ENCODE data around the gene ADGRB3.

DNA sequence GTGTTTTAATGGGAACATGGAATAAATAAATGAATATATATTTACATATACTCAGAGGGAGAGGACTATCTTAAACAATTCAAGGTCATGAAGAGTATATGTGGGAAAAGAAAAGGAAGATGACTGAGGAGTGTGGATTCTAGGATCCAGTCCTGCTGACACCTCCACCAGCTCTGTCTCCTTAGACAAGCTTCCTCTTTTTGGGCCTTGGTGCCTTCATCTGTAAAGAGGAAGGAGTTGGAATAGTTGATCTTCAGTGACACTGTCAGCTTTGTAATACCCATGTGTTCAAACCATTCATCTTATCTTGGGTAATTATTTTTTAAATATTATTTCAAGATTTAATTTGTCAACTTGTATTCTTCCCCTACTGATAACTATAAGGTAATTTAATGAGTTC, 338.0 kb downstream of the ADGRB3 start:
- TF ChIP-seq, protein P1, sequence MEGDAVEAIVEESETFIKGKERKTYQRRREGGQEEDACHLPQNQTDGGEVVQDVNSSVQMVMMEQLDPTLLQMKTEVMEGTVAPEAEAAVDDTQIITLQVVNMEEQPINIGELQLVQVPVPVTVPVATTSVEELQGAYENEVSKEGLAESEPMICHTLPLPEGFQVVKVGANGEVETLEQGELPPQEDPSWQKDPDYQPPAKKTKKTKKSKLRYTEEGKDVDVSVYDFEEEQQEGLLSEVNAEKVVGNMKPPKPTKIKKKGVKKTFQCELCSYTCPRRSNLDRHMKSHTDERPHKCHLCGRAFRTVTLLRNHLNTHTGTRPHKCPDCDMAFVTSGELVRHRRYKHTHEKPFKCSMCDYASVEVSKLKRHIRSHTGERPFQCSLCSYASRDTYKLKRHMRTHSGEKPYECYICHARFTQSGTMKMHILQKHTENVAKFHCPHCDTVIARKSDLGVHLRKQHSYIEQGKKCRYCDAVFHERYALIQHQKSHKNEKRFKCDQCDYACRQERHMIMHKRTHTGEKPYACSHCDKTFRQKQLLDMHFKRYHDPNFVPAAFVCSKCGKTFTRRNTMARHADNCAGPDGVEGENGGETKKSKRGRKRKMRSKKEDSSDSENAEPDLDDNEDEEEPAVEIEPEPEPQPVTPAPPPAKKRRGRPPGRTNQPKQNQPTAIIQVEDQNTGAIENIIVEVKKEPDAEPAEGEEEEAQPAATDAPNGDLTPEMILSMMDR (conservative IDR thresholded peaks at IDR 0.05; ENCODE audit: low read depth, low read length), result no peak
- no peak for TF ChIP-seq EZH2 (IDR thresholded peaks at IDR 0.05; ENCODE audit: low read length, unreplicated experiment)
